Nephron progenitor cell (in vitro differentiated cells): Measurements from ENCODE around the gene GALNT18.
A peak's percentile ranks its signal among the peaks of the same experiment; 100 is the strongest.

Experiments used
- DNase-seq: peaks from one replicate; pipeline ENCODE4 v3.0.0; 2021
- H3K27ac Mint-ChIP-seq: 2 replicates; pipeline ENCODE4 v1.8.0; 2021; ENCODE audit warnings: mild to moderate bottlenecking, moderate library complexity, mixed read lengths
- H3K27me3 Mint-ChIP-seq: 2 replicates; pipeline ENCODE4 v1.8.0; 2021; ENCODE audit warnings: mild to moderate bottlenecking, low read depth, mixed read lengths; ENCODE audit not compliant: poor library complexity
- H3K36me3 Mint-ChIP-seq: 2 replicates; pipeline ENCODE4 v1.8.0; 2021; ENCODE audit warnings: low read depth, mixed read lengths
- H3K4me1 Mint-ChIP-seq: 2 replicates; pipeline ENCODE4 v1.8.0; 2021; ENCODE audit warnings: mixed read lengths
- H3K4me3 Mint-ChIP-seq: 2 replicates; pipeline ENCODE4 v1.8.0; 2021; ENCODE audit warnings: mild to moderate bottlenecking, moderate library complexity, mixed read lengths
- H3K9me3 Mint-ChIP-seq: 2 replicates; pipeline ENCODE4 v1.8.0; 2021; ENCODE audit warnings: mild to moderate bottlenecking, moderate library complexity, mixed read lengths
- TF ChIP-seq, protein P1 (sequence below): fragments of 200-600 bp; sonication (generic); IDR thresholded peaks from 2 replicates; pipeline ENCODE4 v1.5.0; 2021; ENCODE audit warnings: antibody characterized with exemption

The GALNT18 gene

DNA sequence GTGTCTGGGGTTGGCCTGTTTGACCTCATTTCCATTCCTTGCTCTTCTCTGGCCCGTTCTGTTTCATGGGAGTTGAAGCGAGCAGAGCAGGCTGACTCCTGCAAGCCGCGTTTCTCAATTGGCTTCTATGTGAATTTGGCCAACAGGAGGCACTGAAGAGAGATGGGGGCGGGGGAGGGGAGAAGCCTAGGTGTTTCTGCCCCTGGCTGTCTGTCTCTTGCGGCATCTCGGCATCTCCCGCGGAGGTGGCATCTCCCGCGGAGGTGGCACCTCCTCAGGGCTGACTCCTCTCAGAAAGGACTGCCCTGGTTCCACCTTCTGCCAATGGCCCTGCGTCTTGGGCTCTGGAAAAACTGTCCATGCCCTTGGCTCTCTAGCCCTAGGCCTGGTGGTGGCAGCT, 143.1 kb downstream of the GALNT18 start:
- H3K27ac Mint-ChIP-seq = no peak overlapping the region
- H3K36me3 Mint-ChIP-seq = no peaks in the 10 kb centered on the region
- H3K4me1 Mint-ChIP-seq = peaks cover 59% of the 10 kb centered on the region
- DNase-seq = no peak
- H3K4me3 Mint-ChIP-seq = no peak overlapping the region
- no peaks in the 10 kb centered on the region for H3K9me3 Mint-ChIP-seq
- H3K27me3 Mint-ChIP-seq = peaks cover 18% of the 10 kb centered on the region
- TF ChIP-seq, protein P1, sequence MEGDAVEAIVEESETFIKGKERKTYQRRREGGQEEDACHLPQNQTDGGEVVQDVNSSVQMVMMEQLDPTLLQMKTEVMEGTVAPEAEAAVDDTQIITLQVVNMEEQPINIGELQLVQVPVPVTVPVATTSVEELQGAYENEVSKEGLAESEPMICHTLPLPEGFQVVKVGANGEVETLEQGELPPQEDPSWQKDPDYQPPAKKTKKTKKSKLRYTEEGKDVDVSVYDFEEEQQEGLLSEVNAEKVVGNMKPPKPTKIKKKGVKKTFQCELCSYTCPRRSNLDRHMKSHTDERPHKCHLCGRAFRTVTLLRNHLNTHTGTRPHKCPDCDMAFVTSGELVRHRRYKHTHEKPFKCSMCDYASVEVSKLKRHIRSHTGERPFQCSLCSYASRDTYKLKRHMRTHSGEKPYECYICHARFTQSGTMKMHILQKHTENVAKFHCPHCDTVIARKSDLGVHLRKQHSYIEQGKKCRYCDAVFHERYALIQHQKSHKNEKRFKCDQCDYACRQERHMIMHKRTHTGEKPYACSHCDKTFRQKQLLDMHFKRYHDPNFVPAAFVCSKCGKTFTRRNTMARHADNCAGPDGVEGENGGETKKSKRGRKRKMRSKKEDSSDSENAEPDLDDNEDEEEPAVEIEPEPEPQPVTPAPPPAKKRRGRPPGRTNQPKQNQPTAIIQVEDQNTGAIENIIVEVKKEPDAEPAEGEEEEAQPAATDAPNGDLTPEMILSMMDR = no peak

DNA sequence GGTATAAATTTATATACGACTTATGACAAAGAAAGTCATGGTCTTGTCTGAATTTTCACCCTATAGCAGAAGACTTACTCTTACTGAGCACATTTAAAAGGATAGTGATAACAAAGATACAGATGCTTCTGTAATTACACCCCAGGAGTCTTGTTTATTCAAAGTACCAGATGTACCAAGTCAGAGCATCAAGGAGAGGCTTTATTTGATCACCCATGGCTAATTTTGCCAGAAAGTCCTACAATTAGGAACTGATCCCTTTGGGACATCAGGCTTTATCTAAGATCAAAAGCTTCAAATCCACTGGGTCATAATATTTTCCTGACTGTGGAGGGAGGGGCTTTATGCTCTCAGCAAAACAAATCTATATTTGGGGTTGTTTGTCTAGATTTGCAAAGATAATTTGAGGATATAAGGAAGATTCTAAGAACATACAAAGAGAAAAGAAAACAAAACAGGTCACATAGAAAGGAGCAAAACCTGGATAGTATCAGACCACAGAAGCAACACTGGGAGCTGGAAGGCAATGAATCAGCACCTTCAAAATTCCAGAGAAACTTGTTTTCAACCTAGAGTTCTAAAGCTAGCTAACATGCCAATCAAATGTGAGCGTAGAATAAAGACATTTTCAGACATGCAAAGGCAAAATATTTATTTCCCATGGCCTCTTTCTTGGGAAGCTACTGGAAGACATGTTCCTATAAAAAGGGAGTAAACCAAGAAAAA, 143.9 kb downstream of the GALNT18 start:
- peaks cover 51% of the 10 kb centered on the region for H3K4me1 Mint-ChIP-seq
- DNase-seq = no peak
- TF ChIP-seq, protein P1 = no peak
- H3K9me3 Mint-ChIP-seq = no peaks in the 10 kb centered on the region
- no peak overlapping the region for H3K4me3 Mint-ChIP-seq
- H3K27me3 Mint-ChIP-seq = peaks cover 14% of the 10 kb centered on the region
- H3K27ac Mint-ChIP-seq = peak overlapping the region; percentile 74
- no peaks in the 10 kb centered on the region for H3K36me3 Mint-ChIP-seq

DNA sequence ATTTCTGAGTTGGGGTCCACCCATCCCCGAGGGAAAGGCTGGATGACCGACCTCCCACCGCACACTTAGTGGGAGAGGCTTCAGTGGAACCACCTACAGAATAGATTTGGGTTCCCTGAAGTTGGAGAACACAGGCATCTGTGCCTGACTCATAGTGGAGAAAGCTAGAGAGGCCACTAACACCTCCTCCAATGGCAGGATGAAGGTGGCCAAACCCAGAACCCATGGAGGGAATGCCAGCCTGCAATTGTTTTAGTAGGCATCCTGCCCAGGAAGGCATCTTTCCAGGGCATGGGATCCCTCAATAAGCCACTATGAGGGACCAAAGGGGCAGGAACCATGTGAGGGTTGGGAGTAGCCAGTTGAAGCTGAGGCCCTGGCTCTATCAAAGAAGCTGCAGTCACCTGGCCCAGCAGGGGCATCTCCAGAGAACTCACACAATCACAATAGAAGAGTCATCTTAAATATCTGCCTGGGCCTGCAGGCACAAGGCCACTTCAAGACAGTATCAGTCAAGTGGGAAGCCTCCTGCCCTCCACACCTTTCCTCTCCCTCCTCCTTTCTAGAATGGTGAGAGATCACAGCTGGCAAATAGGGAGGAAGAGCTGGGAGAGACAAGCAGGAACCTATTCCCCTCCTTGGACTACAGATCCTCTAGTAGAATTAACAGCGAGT, 144.7 kb downstream of the GALNT18 start:
- peaks cover 55% of the 10 kb centered on the region for H3K4me1 Mint-ChIP-seq
- peaks cover 11% of the 10 kb centered on the region for H3K27me3 Mint-ChIP-seq
- H3K27ac Mint-ChIP-seq = no peak overlapping the region
- H3K4me3 Mint-ChIP-seq = no peak overlapping the region
- no peaks in the 10 kb centered on the region for H3K9me3 Mint-ChIP-seq
- TF ChIP-seq, protein P1 = no peak
- H3K36me3 Mint-ChIP-seq = no peaks in the 10 kb centered on the region
- no peak for DNase-seq

DNA sequence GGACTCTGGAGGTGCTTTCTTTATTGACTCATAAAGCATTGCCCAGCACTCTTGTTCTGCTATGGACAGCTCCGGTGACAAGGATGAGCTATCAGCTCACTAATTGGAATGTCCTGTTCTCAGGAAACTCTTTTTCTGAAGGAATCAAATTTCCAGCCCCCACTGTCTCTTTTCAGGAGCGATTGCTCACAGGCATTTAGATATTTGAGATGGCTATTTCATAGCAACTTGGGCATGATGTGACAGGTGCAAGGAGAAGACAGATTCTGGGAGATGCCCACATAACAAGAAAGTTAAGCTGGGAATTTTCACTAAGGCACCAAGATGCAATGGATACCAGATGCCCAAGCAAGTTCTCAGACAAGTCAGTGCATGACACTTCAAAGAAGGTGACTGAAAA, 145.3 kb downstream of the GALNT18 start:
- Mint-ChIP-seq H3K4me3 (no peak overlapping the region), H3K36me3 (no peaks in the 10 kb centered on the region), H3K27me3 (peaks cover 9% of the 10 kb centered on the region), H3K27ac (no peak overlapping the region), H3K9me3 (no peaks in the 10 kb centered on the region), H3K4me1 (peaks cover 55% of the 10 kb centered on the region)
- TF ChIP-seq, protein P1 = no peak
- no peak for DNase-seq

DNA sequence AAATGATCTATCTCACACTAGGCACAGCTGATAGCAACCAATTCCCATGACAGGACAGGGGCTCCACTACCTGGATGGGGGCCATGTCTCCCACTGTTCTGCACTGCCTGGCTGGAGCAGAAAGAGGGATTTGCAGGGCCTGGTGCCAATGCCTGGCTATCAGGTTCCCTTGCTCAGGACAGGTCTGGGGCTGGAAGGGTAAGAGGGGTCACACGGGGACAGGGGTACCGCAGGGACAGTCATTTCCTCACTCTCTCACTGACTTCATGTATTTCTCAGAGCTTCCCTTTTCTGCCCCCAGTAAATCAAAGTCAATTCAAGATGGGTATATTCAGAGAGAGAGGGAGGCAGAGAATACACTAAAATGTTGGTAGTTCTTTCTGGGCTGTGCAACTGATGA, 149.7 kb downstream of the GALNT18 start:
- TF ChIP-seq, protein P1 = no peak
- Mint-ChIP-seq H3K27ac (no peak overlapping the region), H3K4me3 (no peak overlapping the region), H3K4me1 (peaks cover 34% of the 10 kb centered on the region), H3K36me3 (no peaks in the 10 kb centered on the region), H3K27me3 (peaks cover 4% of the 10 kb centered on the region), H3K9me3 (no peaks in the 10 kb centered on the region)
- no peak for DNase-seq

DNA sequence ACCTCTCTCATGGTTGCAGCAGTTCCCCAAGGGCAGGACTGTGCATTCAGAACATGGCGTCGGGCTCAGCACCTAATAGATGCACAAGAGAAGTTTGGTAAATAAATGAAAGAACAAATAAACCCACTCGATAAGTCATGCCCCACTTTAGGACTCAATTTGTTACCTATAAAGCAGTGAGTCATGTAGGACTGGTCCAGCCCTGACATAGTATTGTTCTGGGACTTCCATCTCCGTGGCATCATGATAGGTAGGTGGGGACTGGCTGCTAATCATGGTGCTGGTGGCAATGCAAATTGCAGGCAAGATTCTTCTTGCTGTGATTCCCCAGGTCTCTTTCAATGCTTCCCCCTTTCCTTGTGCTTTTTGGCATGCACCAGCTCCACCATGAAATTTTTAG, 150.6 kb downstream of the GALNT18 start:
- TF ChIP-seq, protein P1 = no peak
- no peaks in the 10 kb centered on the region for H3K9me3 Mint-ChIP-seq
- DNase-seq = no peak
- H3K4me3 Mint-ChIP-seq = no peak overlapping the region
- H3K27me3 Mint-ChIP-seq = peaks cover 4% of the 10 kb centered on the region
- H3K36me3 Mint-ChIP-seq = no peaks in the 10 kb centered on the region
- no peak overlapping the region for H3K27ac Mint-ChIP-seq
- peaks cover 31% of the 10 kb centered on the region for H3K4me1 Mint-ChIP-seq
